ENCODE data around the gene CABP1. TPM values are rescaled to one million over a fixed set of nuclear protein-coding genes. Genes with fewer than 3 reads are reported as not detected.

Gene CABP1
- total and polyA plus RNA-seq, 9 of the 15 experiments (the other 6 are each of a cell fraction or from before 2014, with no cell fraction given), result not detected

DNA sequence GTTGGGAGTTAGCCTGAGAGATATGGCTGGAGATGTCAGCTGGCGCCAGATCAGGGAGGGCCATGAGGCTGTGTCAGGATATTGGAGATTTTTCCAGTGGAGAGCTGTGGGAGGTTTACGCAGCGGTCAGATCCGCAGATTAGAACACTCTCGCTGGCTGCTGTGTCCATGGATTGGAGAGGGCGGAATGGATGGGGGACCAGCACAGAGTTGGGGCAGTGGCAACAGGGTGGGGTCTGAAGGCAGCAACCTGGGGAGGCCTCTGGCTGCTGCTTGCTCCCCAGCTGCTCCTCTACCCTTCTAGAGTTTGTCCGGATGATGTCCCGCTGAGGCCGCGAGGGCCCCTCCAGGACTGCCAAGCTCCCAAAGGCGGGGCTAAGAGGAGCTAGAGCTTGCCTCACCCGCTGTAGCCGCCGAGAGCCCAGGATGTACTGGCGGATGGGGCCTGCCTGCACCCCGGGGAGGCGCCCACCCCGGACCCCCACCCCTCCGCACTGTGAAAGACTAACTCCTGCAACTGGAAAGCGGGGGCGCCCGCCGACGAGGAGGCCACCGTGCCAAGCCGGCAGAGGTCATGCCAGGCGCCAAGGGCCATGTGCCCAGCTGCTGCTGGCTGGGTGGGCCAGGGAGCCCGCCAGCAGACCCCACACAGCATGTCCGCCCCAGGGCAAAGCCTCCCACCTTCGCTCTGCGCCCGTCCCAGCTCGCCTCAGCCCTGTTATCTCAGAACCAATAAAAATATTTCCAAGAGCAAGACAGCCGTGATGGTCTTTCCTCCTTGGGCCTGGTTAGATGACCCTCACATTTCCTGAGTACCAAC, 26.4 kb downstream of the CABP1 start:
- Histone ChIP-seq H3K27me3 (ENCODE audit: control insufficient read depth in 2 of 2, insufficient read depth in 2 of 2, low read length in 2 of 2) (peaks cover 37 to 70% of the 10 kb centered on the region in 2 experiments; a peak in 4 of 5 replicates), H3K4me3 (no peak overlapping the region)
- ATAC-seq, result peak; percentile 49

More for the DNA sequence above, 26.4 kb downstream of the CABP1 start:
- H3K27ac ChIP-seq (ENCODE audit: extremely low read depth, low read depth, low read length), result no peak overlapping the region
- H3K9me3 ChIP-seq (replicated peaks; ENCODE audit: control insufficient read depth, insufficient read depth, low read depth, low read length), result no peaks in the 10 kb centered on the region
- no peak for FAIRE-seq
- no peaks in the 10 kb centered on the region for H3K9me1 ChIP-seq (ENCODE audit: control insufficient read depth, insufficient read depth, low read length)
- in situ Hi-C loops (cut with MboI) (loop anchor here (25.0 kb wide), 1 partner anchor 329 kb away; the partner anchor contains the start of gene PLA2G1B), intact Hi-C loops (cut with micrococcal nuclease) (no loop called here)
- H2AFZ ChIP-seq (ENCODE audit: low read depth, low read length), result no peak overlapping the region
- H4K20me1 ChIP-seq (replicated peaks; ENCODE audit: control insufficient read depth, insufficient read depth, low read length), result 0 out of 2 replicates have a peak, but pooled peaks cover 4% of the 10 kb centered on the region
- no TSS peak for BruUV-seq (replicated peaks)
- peaks cover 0 to 8% of the 10 kb centered on the region in 2 experiments; a peak in 2 of 5 replicates for H3K4me1 ChIP-seq (replicated peaks in 1 of 2; ENCODE audit: control insufficient read depth in 2 of 2, insufficient read depth in 2 of 2, low read length in 2 of 2)
- ChIA-PET POLR2A (interaction anchor here (0.6 to 1.4 kb wide), 3 partner anchors 17 to 54 kb away, joined by 3 read pairs; no protein-coding TSS in a partner anchor), CTCF (ENCODE audit: low intra/inter-chr PET ratio) (no interaction called here)
- no peaks in the 10 kb centered on the region for H3K79me2 ChIP-seq (ENCODE audit: control insufficient read depth, insufficient read depth, low read length)
- TF ChIP-seq XRCC5 (IDR thresholded peaks at IDR 0.05; ENCODE audit: low read depth, low read length), result no peak
- TF ChIP-seq, protein P1, sequence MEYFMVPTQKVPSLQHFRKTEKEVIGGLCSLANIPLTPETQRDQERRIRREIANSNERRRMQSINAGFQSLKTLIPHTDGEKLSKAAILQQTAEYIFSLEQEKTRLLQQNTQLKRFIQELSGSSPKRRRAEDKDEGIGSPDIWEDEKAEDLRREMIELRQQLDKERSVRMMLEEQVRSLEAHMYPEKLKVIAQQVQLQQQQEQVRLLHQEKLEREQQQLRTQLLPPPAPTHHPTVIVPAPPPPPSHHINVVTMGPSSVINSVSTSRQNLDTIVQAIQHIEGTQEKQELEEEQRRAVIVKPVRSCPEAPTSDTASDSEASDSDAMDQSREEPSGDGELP (CRISPR knock-in tag; IDR thresholded peaks at IDR 0.05; ENCODE audit: borderline replicate concordance), result peak; percentile 55; the same call in 1 of the 2 replicates
- DNase-seq (ENCODE audit: extremely low read depth in 1 of 4, low spot score in 3 of 4), result no peak
- 27% methylated on average over 26 of the region's 34 CpGs for WGBS (ENCODE audit: insufficient coverage, low coverage, missing lambda C conversion rate)
- no peak overlapping the region for H3K9ac ChIP-seq (ENCODE audit: insufficient read depth in 1 of 2, low read depth in 2 of 2, low read length in 2 of 2)
- H3K36me3 ChIP-seq (ENCODE audit: control insufficient read depth, insufficient read depth, low read length), result no peaks in the 10 kb centered on the region
- H3K4me2 ChIP-seq (ENCODE audit: insufficient read depth, low read length), result no peak overlapping the region
